RWPE2 (cell line): Measurements from ENCODE around the gene MAN2B2.

ENCODE experiments used
- ATAC-seq: fragments of 200-7000 bp; cut with Tn5 transposase; 3 replicates; pipeline ENCODE4 v1.9.1; 2021; ENCODE audit warnings: low read depth
- DNase-seq: peaks from one replicate; pipeline ENCODE4 v3.0.0-alpha.2; 2020; ENCODE audit warnings: low spot score
- H3K27ac ChIP-seq: fragments of 450-650 bp; 2 replicates; pipeline ENCODE4 v1.5.1; 2017; ENCODE audit warnings: mild to moderate bottlenecking; ENCODE audit not compliant: poor library complexity, severe bottlenecking
- H3K27me3 ChIP-seq: fragments of 250-450 bp; sonication (Bioruptor Pico); 2 replicates; pipeline ENCODE4 v1.5.1; 2021; ENCODE audit warnings: mild to moderate bottlenecking, moderate library complexity; ENCODE audit not compliant: insufficient read depth, poor library complexity, severe bottlenecking
- H3K36me3 ChIP-seq: fragments of 250-450 bp; sonication (Bioruptor Pico); 2 replicates; pipeline ENCODE4 v1.5.1; 2020; ENCODE audit warnings: low read depth, mild to moderate bottlenecking, moderate library complexity
- H3K4me1 ChIP-seq: fragments of 250-450 bp; sonication (Bioruptor Pico); 2 replicates; pipeline ENCODE4 v1.5.1; 2021; ENCODE audit warnings: mild to moderate bottlenecking, moderate library complexity; ENCODE audit not compliant: insufficient read depth, poor library complexity, severe bottlenecking
- H3K4me3 ChIP-seq: fragments of 250-450 bp; sonication (Bioruptor Pico); 2 replicates; pipeline ENCODE4 v1.5.1; 2021; ENCODE audit warnings: mild to moderate bottlenecking, moderate library complexity; ENCODE audit not compliant: severe bottlenecking
- H3K9me3 ChIP-seq: fragments of 250-450 bp; sonication (Bioruptor Pico); 2 replicates; pipeline ENCODE4 v1.5.1; 2021; ENCODE audit warnings: mild to moderate bottlenecking, moderate library complexity; ENCODE audit not compliant: severe bottlenecking
- CTCF ChIP-seq: fragments of 450-650 bp; IDR thresholded peaks from one replicate; pipeline ENCODE4 v1.5.1; 2017; ENCODE audit warnings: mild to moderate bottlenecking, moderate library complexity; ENCODE audit not compliant: poor library complexity, severe bottlenecking

MAN2B2 gene

GRCh38 chr4:6655924-6656323 lies 80.9 kb downstream of the MAN2B2 start:
- no peak for ATAC-seq
- Histone ChIP-seq H3K27ac (no peak overlapping the region), H3K36me3 (no peaks in the 10 kb centered on the region), H3K4me3 (no peak overlapping the region), H3K4me1 (no peaks in the 10 kb centered on the region), H3K27me3 (no peaks in the 10 kb centered on the region), H3K9me3 (no peaks in the 10 kb centered on the region)
- TF ChIP-seq CTCF: no peak
- DNase-seq: no peak

- Histone ChIP-seq H3K4me1 (no peaks in the 10 kb centered on the region), H3K4me3 (no peak overlapping the region), H3K36me3 (no peaks in the 10 kb centered on the region), H3K27ac (no peak overlapping the region), H3K9me3 (no peaks in the 10 kb centered on the region), H3K27me3 (no peaks in the 10 kb centered on the region)
- ATAC-seq (no peak), DNase-seq (no peak)
- TF ChIP-seq CTCF: no peak
These were observed 82.5 kb downstream of the MAN2B2 start for GRCh38 chr4:6657242-6658208.

- H3K27me3 ChIP-seq: no peaks in the 10 kb centered on the region
- no peaks in the 10 kb centered on the region for H3K4me1 ChIP-seq
- DNase-seq (no peak), ATAC-seq (no peak; the same call in 2 of the 3 replicates)
- no peaks in the 10 kb centered on the region for H3K9me3 ChIP-seq
- H3K4me3 ChIP-seq: no peak overlapping the region
- no peaks in the 10 kb centered on the region for H3K36me3 ChIP-seq
- H3K27ac ChIP-seq: no peak overlapping the region
- TF ChIP-seq CTCF: no peak
These were observed 83.2 kb downstream of the MAN2B2 start for GRCh38 chr4:6658209-6658595.

GRCh38 chr4:6658597-6659075 lies 83.6 kb downstream of the MAN2B2 start:
- peak; percentile 71 for ATAC-seq
- no peak for DNase-seq
- Histone ChIP-seq H3K27ac (no peak overlapping the region), H3K9me3 (no peaks in the 10 kb centered on the region), H3K4me1 (no peaks in the 10 kb centered on the region), H3K36me3 (no peaks in the 10 kb centered on the region), H3K4me3 (peak overlapping the region; percentile 18), H3K27me3 (peaks cover 3% of the 10 kb centered on the region)
- no peak for TF ChIP-seq CTCF

GRCh38 chr4:6659897-6660296 lies 84.9 kb downstream of the MAN2B2 start:
- ATAC-seq (no peak), DNase-seq (no peak)
- no peak for TF ChIP-seq CTCF
- Histone ChIP-seq H3K27me3 (peaks cover 11% of the 10 kb centered on the region), H3K36me3 (no peaks in the 10 kb centered on the region), H3K27ac (no peak overlapping the region), H3K4me1 (no peaks in the 10 kb centered on the region), H3K4me3 (no peak overlapping the region), H3K9me3 (no peaks in the 10 kb centered on the region)
